Measurements from ENCODE around the gene LIMK2. TPM values are rescaled to one million over a fixed set of nuclear protein-coding genes. Genes with fewer than 3 reads are reported as not detected.

LIMK2 gene
- total RNA-seq, 1 experiment from 2014 or later: 126 TPM

DNA sequence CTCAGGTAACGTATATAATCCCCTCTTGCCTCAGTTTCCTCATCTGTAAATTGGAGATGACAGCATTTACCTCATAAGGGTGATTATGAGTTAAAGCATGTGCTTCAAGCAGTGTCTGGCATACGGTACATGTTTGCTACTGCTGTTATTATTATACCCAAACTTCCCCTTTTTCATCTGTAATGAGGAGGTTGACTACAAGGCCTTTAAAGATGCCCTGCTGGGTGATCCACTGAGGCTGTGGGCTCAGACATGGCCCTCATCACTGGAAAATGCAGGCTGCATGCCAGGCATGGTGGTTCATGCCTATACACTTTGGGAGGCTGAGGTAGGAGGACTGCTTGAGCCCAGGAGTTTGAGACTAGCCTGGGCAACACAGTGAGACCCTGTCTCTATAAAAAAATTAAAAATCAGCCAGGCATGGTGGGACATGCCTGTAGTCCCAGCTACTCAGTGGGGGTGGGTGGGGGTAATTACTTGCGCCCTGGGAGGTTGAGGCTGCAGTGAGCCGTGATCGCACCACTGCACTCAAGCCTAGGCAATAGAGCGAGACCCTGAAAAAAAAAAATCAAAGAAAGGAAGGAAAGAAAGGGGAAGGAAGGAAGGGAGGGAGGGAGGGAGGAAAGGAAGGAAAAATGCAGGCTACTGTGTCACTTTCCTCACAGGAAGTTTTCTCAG lies 75.9 kb downstream of the LIMK2 start:
- H3K4me3 Mint-ChIP-seq (ENCODE audit: unreplicated experiment): no peak overlapping the region
- TF ChIP-seq, protein P1, sequence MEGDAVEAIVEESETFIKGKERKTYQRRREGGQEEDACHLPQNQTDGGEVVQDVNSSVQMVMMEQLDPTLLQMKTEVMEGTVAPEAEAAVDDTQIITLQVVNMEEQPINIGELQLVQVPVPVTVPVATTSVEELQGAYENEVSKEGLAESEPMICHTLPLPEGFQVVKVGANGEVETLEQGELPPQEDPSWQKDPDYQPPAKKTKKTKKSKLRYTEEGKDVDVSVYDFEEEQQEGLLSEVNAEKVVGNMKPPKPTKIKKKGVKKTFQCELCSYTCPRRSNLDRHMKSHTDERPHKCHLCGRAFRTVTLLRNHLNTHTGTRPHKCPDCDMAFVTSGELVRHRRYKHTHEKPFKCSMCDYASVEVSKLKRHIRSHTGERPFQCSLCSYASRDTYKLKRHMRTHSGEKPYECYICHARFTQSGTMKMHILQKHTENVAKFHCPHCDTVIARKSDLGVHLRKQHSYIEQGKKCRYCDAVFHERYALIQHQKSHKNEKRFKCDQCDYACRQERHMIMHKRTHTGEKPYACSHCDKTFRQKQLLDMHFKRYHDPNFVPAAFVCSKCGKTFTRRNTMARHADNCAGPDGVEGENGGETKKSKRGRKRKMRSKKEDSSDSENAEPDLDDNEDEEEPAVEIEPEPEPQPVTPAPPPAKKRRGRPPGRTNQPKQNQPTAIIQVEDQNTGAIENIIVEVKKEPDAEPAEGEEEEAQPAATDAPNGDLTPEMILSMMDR (IDR thresholded peaks at IDR 0.05; ENCODE audit: unreplicated experiment): no peak
- H3K4me1 Mint-ChIP-seq (ENCODE audit: insufficient read depth, unreplicated experiment): peaks cover 12% of the 10 kb centered on the region
- H3K9me3 Mint-ChIP-seq (ENCODE audit: unreplicated experiment): no peaks in the 10 kb centered on the region
- intact Hi-C loops (cut with micrococcal nuclease): no loop called here
- H3K27me3 Mint-ChIP-seq (ENCODE audit: insufficient read depth, unreplicated experiment): no peaks in the 10 kb centered on the region
- no peak overlapping the region for H3K27ac Mint-ChIP-seq (ENCODE audit: low read depth, unreplicated experiment)
- H3K36me3 Mint-ChIP-seq (ENCODE audit: insufficient read depth, unreplicated experiment): peaks cover 12% of the 10 kb centered on the region
- ChIA-PET CTCF (interaction anchor here (0.6 kb wide), 1 partner anchor 225 kb away, joined by 3 read pairs; no protein-coding TSS in a partner anchor), POLR2A (interaction anchor here (5.0 to 15.7 kb wide), 2 partner anchors 13 to 25 kb away, joined by 26 to 207 read pairs; no protein-coding TSS in a partner anchor)
- no peak for DNase-seq (ENCODE audit: unreplicated experiment)
- BruUV-seq (replicated peaks): no TSS peak

DNA sequence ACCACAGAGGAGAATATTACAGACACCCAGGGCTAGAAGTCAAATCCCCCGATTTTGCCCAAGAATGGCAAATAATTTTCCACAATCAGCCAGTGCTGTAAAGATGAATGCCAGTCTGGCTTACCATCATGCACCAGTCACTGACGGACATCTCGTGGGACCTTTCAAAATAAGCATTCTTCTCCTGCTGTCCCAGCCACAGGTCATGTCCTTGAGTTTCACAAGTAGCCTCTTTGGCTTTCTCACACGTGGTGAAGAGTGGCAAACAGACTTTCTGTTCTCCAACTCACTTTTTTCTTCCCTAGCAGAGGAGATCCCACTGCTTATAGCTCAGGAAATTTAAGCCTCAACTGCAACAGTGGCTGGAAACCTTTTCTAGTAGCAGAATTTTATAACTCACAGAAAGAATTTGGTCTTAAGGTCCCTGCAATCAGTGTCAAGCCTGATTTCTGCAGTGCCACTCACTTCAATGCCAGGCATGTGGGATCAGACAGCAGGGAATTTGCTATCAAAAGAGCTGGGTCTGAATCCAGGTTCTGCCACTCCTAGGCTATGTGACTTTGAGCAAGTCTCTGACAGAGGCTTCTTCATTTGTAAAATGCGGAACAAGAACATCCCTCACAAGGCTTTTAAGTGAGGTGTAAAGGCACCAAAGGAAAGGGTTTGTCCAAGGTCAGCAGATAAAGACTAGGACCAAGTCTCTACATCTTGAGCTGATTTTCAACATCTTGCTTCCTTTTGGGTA lies 76.6 kb downstream of the LIMK2 start:
- no peak overlapping the region for H3K4me3 Mint-ChIP-seq (ENCODE audit: unreplicated experiment)
- BruUV-seq (replicated peaks): no TSS peak
- no peak overlapping the region for H3K27ac Mint-ChIP-seq (ENCODE audit: low read depth, unreplicated experiment)
- TF ChIP-seq, protein P1 (IDR thresholded peaks at IDR 0.05; ENCODE audit: unreplicated experiment): no peak
- H3K27me3 Mint-ChIP-seq (ENCODE audit: insufficient read depth, unreplicated experiment): no peaks in the 10 kb centered on the region
- POLR2A ChIA-PET: interaction anchor here (0.7 to 15.7 kb wide), 9 partner anchors 7 to 270 kb away, joined by 3 to 207 read pairs (median 23); partner anchors contain the start of gene PATZ1
- no peak for DNase-seq (ENCODE audit: unreplicated experiment)
- H3K9me3 Mint-ChIP-seq (ENCODE audit: unreplicated experiment): no peaks in the 10 kb centered on the region
- intact Hi-C loops (cut with micrococcal nuclease): no loop called here
- CTCF ChIA-PET: no interaction called here
- H3K4me1 Mint-ChIP-seq (ENCODE audit: insufficient read depth, unreplicated experiment): peaks cover 12% of the 10 kb centered on the region
- peaks cover 10% of the 10 kb centered on the region for H3K36me3 Mint-ChIP-seq (ENCODE audit: insufficient read depth, unreplicated experiment)

DNA sequence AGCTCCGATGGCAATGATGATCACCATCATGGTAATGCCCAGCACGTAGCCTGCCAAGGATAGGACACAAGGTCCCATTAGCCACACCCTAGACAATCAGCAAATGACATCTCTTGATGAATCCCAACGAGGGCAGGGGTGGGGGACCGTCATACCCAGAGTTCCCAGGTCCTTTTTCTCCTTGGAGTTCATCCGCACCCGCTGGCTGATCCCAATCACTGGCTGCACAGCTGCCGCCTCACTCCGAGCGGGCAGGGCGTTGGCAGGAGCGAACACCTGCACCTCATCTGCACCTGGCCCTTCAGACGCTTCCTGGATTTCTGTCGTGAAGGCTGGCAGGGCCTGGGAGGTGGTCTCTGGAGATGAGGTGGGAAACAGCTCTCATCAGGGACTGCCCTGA lies 77.2 kb downstream of the LIMK2 start:
- POLR2A ChIA-PET: interaction anchor here (0.5 to 15.7 kb wide), 14 partner anchors 8 to 867 kb away, joined by 3 to 207 read pairs (median 16); partner anchors contain the start of genes PATZ1 and RNF185
- Mint-ChIP-seq H3K36me3 (ENCODE audit: insufficient read depth, unreplicated experiment) (peaks cover 10% of the 10 kb centered on the region), H3K27me3 (ENCODE audit: insufficient read depth, unreplicated experiment) (no peaks in the 10 kb centered on the region), H3K4me1 (ENCODE audit: insufficient read depth, unreplicated experiment) (peaks cover 12% of the 10 kb centered on the region), H3K9me3 (ENCODE audit: unreplicated experiment) (no peaks in the 10 kb centered on the region), H3K4me3 (ENCODE audit: unreplicated experiment) (no peak overlapping the region), H3K27ac (ENCODE audit: low read depth, unreplicated experiment) (no peak overlapping the region)
- DNase-seq (ENCODE audit: unreplicated experiment): no peak
- CTCF ChIA-PET: interaction anchor here (1.7 kb wide), 1 partner anchor 24 kb away, joined by 10 read pairs; no protein-coding TSS in a partner anchor
- intact Hi-C loops (cut with micrococcal nuclease): no loop called here
- no TSS peak for BruUV-seq (replicated peaks)
- TF ChIP-seq, protein P1 (IDR thresholded peaks at IDR 0.05; ENCODE audit: unreplicated experiment): no peak

Data from MCF 10A (cell line).